Measurements from ENCODE around the gene ASCC3.

The ASCC3 gene

DNA sequence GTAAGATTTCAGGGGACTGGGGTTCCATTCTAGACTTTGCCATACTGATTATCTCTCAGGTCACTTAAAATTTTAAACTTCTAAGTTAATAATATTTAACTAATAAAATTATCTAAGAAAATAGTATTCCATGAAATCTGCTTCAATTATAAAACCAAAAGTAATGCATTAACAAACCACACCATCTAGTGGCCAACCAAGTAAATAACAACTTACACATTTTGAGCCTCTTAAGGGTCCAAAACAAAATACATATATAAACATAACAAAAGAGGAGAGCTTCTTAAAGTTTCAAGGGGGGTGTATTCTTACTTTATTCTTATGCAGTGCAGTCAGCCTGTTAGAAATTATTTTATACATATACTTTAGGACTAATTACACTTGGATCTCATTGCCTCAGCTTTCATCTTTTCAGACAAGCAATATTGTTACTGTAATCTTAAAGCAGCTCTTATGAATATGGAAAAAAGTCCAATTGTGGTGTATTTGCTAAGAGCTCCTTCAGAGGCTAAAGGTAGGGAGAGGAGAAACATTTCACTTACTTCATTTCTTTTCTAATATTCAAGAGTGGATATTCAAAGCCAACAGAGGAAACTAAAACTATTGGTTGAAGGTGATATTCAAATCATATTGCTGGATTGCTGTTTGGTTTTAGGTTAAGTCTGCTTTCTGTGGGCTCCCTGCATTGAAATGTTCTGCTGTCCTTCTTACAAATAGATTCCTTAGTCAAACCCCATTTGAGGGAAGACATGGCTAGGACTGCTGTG is 216.7 kb downstream of the ASCC3 start:
- in situ Hi-C loops (cut with HindIII; ENCODE audit: low sequenced_read_pairs), result no loop called here

DNA sequence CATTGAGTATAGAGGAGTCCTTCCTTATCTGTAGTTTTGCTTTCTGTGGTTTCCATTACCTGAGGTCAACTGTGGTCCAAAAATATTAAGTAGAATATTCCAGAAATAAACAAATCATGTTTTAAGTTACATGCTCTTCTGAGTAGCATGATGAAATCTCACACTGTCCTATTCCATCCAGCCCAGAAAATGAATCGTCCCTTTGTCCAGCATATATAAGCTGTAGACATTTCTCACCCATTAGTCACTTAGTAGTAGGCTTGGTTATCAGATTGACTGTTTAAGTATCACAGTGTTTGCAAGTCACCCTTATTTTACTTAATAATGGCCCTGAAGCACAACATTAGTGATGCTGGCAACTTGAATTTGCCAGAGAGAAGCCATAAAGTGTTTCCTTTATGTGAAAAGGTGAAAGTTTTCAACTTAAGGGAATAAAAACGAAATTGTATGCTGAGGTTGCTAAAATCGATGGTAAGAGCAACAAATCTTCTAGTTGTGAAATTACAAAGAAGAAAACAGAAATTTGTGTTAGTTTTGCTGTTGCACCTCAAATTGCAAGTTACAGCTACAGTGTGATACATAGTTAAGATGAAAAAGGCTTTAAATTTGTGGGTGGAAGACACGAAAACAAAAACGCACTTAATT is 217.8 kb downstream of the ASCC3 start:
- in situ Hi-C loops (cut with HindIII; ENCODE audit: low sequenced_read_pairs), result no loop called here

DNA sequence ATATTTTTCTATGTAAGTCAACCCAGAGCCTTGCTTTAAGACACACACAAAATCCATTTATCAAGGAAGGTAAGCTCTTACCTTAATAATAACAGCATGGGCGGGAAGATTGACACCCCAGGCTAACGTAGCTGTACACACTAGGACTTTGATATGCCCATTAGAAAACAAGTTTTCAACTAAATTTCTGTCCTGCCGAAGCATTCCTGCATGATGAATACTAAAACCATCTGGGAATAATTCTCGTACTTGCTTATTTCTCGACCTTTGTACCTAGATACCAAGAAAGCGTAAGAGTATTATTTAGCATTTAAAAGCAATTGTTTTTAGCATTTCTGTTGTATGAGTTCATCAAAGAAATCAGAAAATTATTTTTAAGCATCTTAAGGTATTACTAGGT is 218.9 kb downstream of the ASCC3 start:
- in situ Hi-C loops (cut with HindIII; ENCODE audit: low sequenced_read_pairs), result no loop called here

DNA sequence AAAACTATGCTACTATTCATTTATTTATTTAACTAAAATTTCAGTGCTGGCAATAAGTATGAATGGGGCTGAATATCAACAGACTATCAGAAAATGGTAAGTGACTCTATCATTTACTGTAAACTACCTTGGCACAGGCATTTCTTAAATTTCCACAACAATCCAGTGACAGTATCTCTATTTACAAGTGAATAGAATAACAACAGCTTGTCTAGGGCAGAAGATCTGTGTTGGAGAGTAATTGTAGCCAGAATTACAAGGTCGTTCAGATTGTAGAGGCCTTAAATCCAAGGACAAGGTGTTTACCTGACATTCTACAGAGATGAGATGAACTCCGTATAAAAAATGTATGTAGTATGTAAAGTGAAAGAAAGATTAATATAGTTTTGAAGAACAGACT is 222.6 kb downstream of the ASCC3 start:
- in situ Hi-C loops (cut with HindIII; ENCODE audit: low sequenced_read_pairs), result no loop called here

DNA sequence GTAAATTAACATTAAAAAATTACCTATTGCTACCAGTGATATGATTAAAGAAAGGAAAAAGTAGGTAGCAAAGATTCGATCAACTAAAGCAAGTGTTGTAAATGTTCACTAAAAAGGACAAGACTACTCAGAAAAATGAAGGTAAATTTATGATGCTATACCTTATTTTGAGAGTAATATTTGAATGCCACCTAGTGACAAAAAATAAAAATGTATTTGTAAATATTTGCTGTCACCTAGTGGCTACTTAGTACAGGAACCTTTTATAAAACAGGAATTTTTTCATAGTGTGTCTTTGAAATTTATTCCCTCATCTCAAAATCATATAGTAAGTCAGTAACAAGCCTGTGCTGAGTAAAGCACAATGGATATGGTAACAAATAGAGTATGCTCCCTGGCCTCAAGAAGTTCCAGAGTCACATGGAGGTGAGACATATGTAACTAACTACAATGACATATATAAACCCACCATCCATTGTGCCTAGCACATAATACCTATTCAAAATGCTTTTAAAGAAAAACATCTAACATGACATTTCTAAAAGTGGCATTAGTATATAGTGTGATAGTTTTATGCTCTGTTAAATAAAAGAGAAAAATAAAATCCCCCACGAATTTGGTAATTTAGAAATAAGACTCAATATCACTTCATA is 223.3 kb downstream of the ASCC3 start:
- in situ Hi-C loops (cut with HindIII; ENCODE audit: low sequenced_read_pairs), result no loop called here

DNA sequence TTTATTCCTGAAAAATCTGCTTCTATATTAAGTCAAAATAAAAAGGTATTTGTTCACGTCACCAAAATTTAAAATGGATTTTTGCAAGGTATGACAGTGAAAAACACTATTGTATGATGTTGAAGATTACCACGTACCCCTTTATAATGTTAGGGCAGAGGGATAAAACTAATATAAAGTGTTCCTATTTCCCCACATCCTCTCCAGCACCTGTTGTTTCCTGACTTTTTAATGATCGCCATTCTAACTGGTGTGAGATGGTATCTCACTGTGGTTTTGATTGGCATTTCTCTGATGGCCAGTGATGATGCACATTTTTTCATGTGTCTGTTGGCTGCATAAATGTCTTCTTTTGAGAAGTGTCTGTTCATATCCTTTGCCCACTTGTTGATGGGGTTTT is 240.0 kb downstream of the ASCC3 start:
- in situ Hi-C loops (cut with HindIII; ENCODE audit: low sequenced_read_pairs), result loop anchor here (25.0 kb wide), 1 partner anchor 529 kb away; no protein-coding TSS in a partner anchor

DNA sequence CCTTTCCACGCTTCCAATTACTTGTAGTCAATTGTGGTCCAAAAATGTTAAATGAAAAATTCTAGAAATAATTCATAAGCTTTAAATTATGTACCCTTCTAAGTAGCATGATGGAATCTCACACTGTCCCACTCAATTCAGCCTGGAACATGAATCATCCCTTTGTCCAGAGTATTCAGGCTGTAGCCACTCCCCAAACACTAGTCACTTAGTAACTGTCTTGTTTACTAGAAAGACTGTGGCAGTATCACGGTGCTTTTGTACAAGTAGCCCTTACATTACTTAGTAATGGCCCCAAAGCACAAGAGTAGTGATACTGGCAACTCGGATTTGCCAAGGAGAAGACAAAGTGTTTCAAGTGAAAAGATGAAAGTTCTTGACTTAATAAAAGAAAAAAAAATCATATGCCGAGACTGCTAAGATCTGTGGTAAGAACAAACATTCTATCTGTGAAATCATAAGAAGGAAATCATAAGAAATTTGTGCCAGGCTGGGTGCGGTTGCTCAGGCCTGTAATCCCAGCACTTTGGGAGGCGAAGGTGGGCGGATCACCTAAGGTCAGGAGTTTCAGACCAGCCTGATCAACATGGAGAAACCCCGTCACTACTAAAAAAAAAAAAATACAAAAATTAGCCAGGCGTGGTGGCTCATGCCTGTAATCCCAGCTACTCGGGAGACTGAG is 247.9 kb downstream of the ASCC3 start:
- in situ Hi-C loops (cut with HindIII; ENCODE audit: low sequenced_read_pairs), result loop anchor here (25.0 kb wide), 1 partner anchor 521 kb away; no protein-coding TSS in a partner anchor

DNA sequence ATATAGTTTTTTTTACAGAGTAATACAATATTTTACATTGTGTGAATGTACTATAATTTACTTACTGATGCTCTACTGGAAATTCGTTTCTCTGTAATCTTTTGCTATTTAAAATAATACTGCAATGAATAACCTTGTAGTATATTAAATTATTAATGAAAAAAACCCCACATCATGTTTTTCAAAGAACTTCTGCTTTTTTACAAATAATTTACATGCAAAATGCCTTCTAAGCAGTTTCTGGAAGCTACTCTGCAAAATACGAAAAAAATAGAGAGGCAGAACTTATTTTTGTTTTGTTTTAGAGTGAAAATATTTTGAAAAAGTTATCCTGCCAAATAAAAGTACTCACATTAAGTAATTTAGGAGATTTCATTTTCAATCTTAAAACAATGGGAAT is 250.6 kb downstream of the ASCC3 start:
- in situ Hi-C loops (cut with HindIII; ENCODE audit: low sequenced_read_pairs), result loop anchor here (25.0 kb wide), 1 partner anchor 518 kb away; no protein-coding TSS in a partner anchor

DNA sequence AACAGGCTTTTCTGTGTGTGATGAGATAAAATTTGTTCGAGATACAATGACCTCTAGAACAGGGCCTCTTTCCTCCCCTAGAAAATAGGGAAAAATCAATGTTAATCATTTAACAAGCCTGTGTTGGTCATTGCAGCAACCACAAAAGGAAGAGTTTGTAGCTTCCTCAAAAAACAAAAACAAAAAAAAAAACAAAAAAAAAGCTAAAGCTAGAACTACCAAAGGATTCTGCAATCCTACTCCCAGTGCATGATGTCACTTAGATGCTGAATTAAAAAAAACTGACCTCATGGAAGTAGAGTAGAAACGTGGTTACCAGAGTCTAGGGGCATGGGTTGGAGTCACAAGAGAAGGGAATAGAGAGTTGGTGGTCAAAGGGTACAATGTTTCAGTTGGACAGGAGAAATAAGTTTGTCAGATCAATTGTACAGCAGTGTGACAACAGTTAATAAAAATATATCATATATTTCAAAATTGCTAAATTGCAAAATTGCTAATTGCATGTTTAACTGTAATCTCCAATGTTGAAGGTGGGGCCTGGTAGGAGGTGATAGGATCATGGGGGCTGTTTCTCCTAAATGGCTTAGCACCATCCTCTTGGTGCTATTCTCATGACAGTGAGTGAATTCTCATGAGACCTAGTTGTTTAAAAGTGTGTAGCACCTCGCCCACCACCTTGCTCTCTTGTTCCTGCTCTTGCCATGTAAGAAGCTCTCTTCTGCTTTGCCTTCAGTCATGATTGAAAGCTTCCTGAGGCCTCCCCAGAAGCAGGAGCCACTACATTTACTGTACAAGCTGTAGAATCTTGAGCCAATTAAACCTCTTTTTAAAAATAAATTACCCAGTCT is 253.0 kb downstream of the ASCC3 start:
- in situ Hi-C loops (cut with HindIII; ENCODE audit: low sequenced_read_pairs), result loop anchor here (25.0 kb wide), 1 partner anchor 516 kb away; no protein-coding TSS in a partner anchor

DNA sequence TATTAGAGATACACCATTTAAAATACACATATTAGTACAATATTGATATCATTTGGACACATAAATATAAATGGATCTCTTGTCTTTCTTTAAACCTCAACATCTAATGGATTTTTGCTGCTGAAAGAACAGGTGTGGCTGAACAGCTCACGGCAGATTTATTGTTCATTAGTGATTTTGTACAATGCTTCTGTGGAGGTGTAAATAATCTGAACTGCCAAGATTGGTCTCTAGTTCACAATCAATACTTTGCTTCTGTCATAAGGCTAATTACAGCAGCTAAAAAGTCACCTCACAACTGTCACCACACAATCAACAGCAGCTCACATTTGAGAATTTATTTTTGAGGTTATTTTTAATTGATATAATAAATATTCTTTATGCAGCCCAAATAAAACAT is 254.4 kb downstream of the ASCC3 start:
- in situ Hi-C loops (cut with HindIII; ENCODE audit: low sequenced_read_pairs), result loop anchor here (25.0 kb wide), 1 partner anchor 514 kb away; no protein-coding TSS in a partner anchor

DNA sequence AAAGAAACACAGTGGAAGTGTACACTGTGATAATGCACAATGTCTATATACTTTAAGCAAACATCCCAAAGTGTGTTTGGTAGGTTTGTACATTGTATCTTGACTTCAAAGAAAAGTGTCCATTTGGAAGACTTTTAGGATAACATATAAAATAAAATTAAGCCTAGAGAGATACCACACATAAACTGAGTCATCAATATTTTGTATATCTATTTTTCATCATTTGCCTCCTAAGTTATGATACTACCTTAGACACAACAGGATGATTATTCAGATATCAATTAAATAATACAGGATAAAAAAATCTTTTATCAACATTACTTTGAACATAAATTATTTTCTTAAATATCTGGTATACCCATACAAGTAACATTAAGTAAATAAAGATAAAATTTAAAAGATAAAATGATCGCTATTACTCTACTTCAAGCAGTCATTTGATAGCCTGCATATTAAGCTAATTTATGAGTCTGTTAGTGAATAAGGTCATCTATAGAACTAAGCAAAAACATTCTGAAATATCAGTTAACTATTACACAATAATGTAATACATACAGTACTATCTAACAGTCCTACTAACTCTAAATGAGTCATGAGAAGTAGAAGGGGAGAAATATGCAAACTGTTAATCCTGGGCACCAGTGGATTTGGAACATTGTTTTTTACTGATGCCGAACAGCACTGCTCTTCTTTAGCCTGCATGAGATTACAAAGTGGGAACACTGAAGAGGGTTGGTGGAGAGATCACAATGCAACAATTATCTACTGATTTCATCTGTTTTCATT is 258.0 kb downstream of the ASCC3 start:
- in situ Hi-C loops (cut with HindIII; ENCODE audit: low sequenced_read_pairs), result no loop called here

DNA sequence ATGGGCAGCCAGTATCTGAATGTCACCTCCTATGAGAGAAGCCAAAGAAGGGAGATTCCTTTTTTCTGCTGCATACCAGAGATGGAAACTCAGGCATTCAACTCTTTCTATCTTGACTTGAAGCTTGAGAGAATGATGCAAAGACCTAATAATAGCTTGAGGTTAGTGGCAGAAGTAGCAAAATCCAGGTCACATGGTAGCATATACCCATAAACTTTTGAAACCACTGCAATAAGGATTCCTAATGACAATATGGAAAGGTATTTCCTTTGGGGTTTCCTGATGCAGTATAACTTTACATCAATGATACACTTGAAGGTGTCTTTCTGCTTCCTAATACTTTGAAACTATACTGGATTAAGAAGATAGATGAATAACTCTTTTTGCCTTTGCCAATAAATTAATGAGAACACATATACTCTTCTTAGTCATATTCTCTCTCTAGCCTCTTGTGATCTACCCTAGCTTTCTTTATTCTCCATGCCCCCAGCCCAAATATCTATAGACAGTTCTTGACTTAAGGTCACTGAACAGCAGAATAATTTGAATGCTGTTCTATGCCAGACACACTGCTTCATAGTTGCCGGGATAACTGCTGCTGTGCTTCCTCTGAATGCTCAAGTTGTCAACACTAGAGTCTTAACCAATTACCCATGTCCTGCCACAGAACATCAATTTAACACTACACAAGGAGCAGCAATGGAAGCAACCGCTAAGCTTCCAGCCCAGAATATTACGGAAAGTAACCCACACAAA is 260.9 kb downstream of the ASCC3 start:
- in situ Hi-C loops (cut with HindIII; ENCODE audit: low sequenced_read_pairs), result no loop called here

DNA sequence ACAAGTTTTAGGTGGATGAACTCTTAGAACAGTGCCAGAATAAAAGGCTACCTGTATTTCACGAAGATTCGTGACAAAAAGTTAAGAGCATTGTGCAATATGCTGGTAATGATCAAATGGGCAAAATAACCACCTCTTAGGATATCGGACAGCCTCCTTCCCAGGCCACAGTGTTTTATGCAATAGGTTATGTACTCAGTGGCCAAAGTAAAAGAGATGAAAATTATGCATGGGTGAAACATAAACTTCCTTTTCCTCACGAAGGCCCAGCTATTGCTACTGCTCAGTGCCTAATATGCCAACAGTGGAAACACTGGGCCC is 262.8 kb downstream of the ASCC3 start:
- in situ Hi-C loops (cut with HindIII; ENCODE audit: low sequenced_read_pairs), result no loop called here

DNA sequence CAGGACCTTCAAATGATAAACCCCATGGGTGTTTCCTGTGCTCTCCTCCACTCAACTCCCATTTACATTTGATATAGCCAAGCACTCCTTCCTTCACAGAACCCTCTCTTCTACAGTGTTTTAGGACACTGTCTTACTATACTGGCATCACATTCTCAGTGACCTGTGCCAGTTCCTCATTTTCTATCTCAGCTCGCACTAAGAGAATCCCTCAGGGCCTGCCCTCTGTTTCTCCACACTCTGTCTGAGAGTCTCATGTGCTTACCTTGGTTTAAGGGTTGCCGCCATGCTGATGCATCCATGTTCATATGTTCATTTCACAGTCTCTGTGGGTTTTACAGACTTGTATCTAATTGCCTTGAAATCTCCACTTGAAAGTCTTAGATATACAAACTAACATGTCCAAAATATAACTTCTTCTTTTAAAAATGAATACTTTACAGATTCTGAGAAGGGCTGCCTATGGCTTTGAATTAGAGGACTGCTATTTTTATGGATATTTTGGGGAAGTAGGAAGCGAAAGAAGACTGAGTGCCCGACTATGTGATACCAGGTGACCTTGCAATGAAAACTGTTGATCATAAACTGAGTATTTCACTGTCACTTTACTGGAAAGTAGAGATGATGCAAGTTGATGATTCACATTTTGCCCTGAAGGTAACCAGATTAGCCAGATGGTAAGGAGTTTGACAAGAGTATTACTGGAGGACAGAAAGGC is 263.3 kb downstream of the ASCC3 start:
- in situ Hi-C loops (cut with HindIII; ENCODE audit: low sequenced_read_pairs), result no loop called here

DNA sequence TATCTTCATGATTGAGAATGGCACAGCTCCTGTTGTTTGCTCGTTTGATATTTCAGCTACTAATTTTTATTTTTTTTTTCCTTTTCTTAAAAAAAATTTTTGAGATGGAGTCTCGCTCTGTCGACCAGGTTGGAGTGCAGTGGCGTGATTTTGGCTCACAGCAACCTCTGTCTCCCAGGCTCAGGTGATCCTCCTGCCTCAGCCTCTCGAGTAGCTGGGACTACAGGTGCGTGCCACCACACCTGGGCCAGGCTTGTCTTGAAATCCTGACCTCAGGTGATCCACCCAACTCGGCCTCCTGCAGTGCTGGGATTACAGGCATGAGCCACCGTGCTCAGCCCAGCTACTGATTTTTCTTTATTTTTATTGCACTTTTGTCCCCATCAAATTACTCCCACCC is 266.2 kb downstream of the ASCC3 start:
- in situ Hi-C loops (cut with HindIII; ENCODE audit: low sequenced_read_pairs), result no loop called here

DNA sequence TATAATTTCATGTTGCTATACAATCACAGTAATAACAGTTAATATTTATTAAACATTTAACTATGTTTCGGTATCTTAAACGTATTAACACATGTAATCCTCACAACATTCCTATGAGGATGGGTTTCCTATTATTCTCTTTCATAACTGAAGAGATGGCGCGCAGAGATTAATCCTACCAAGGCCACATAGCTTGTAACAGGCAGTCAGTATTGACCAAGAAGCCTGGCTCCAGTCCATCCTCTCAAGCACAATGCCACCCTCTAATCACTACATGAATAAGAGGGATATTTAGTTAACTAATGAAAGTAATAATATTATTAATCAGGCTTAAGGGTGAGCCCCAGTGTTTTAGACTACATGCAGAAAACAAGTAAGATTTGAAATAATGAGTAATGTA is 266.7 kb downstream of the ASCC3 start:
- in situ Hi-C loops (cut with HindIII; ENCODE audit: low sequenced_read_pairs), result no loop called here

DNA sequence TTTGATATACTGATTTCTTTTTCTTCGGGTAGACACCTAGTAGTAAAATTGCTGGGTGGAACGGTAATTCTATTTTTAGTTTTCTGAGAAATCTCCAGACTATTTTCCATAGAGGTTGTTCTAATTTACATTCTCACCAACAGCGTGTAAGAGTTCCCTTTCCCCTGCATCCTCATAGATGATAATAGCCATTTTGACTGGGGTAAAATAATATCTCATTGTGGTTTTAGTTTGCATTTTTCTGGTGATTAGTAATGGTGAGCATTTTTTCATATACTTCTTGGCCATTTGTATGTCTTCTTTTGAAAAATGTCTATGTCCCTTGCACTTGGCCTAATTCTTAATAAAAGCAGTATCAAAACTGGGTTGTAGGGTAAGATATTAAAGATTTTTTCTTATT is 267.5 kb downstream of the ASCC3 start:
- in situ Hi-C loops (cut with HindIII; ENCODE audit: low sequenced_read_pairs), result no loop called here

DNA sequence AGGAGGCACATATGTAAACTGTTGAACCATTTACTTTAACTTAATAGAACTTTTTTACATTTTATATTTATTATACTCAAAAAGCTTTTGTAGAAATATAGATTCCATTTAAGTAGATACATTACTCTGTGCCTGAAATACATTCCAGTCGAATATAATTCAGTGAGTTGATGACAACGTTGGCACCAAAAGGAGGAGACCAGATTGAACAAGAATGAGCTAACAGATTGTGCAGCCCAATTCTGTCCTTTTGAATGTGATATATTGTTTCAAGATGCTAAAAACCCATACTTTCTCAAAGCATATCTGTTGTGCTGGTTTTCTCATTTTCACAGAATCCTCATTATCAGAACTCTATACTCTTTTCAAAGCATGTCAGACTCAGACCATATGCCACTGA is 269.0 kb downstream of the ASCC3 start:
- in situ Hi-C loops (cut with HindIII; ENCODE audit: low sequenced_read_pairs), result no loop called here
